Ovary (tissue), 9 donors: Measurements from ENCODE around the gene GRIN3A. TPM values are rescaled to one million over a fixed set of nuclear protein-coding genes. Genes with fewer than 3 reads are reported as not detected.

Experiments
- DNase-seq, 5 donors: peaks; one replicate each; pipeline ENCODE4 v3.0.0-alpha.2; 2019 to 2020
- H3K27ac ChIP-seq, 2 donors: fragments of 200-600 bp; one replicate each; pipeline versions ENCODE4 v1.5.1 to v1.8.0; 2019 to 2022
- H3K27me3 ChIP-seq: fragments of 200-600 bp; one replicate; pipeline ENCODE4 v1.8.0; 2022
- H3K36me3 ChIP-seq: fragments of 200-600 bp; sonication (generic); one replicate; pipeline ENCODE4 v1.5.1; 2019
- H3K4me1 ChIP-seq: one replicate; pipeline ENCODE4 v1.8.1; 2013; ENCODE audit warnings: mild to moderate bottlenecking, moderate library complexity; ENCODE audit not compliant: insufficient read depth
- H3K4me3 ChIP-seq: fragments of 200-600 bp; sonication (generic); one replicate; pipeline ENCODE4 v1.5.1; 2017
- H3K9me3 ChIP-seq, 2 donors: fragments of 200-600 bp in 1 of 2; sonication (generic) in 1 of 2; one replicate each; pipeline versions ENCODE4 v1.5.1 to v1.8.1; 2013 to 2019; ENCODE audit warnings: mild to moderate bottlenecking in 1 of 2, moderate library complexity in 1 of 2
- EP300 ChIP-seq: sonication (generic); formaldehyde crosslinking; IDR thresholded peaks from one replicate; pipeline ENCODE4 v1.6.1; 2017; ENCODE audit warnings: antibody characterized with exemption
- POLR2A ChIP-seq: fragments of 450-650 bp; IDR thresholded peaks from one replicate; pipeline ENCODE4 v1.6.1; 2017; ENCODE audit warnings: antibody characterized with exemption, mild to moderate bottlenecking, moderate library complexity
- WGBS, 3 donors: extraction: QIAGEN DNeasy Blood & Tissue Kit in 1 of 3; methylation state at CpG; one replicate each; pipeline versions ENCODE4 v1.1.5 to v1.1.7; 2013 to 2017; 5-methylcytosine and 5-hydroxymethylcytosine counted together
- intact Hi-C, 4 donors: fragments of 100-400 bp; cut with DNase I; formaldehyde crosslinking; loops; one replicate each; pipeline versions ENCODE4 v1.11.0 to v1.15.1; 2022 to 2023
- polyA plus RNA-seq, 2 donors: library from polyadenylated mRNA; stranded (reverse); fragments of 200-250 nt in 1 of 2; fragments of 350-450 nt in 1 of 2; fragmentation: Illumina TruSeq in 1 of 2; extraction: RNeasy Lipid Tissue Mini Kit (QIAGEN cat#74804) in 1 of 2; gene quantifications; one replicate each; pipeline ENCODE4 v1.2.3, GENCODE V29; 2013 to 2014
- total RNA-seq, 7 donors: library from RNA; depleted of rRNA in 2 of 7; stranded (reverse); fragments of >200 nt in 2 of 7; fragmentation: NEBNext Ultra II Directional in 3 of 7; extraction: Animal tissue kit (Norgen Biotek cat#: 25700) in 3 of 7; gene quantifications; one replicate each; pipeline versions ENCODE4 v1.1.0 to v1.2.4, GENCODE V29; 2016 to 2023
- TF ChIP-seq, protein P1 (sequence below), 3 donors: fragments of 450-650 bp in 2 of 3; fragments of 200-600 bp in 1 of 3; IDR thresholded peaks; one replicate each; pipeline versions ENCODE4 v1.5.1 to v1.8.0; 2016 to 2022; ENCODE audit warnings: antibody characterized with exemption in 3 of 3, mild to moderate bottlenecking in 1 of 3
- donor health status: DM: no; HTN: no; CAD: no; lungs with moderate emphysema.
- donor health status: DM: no; HTN: no; CAD: no.
- donor health status: Bipolar disorder and iron deficiency.
- donor health status: DM: yes; HTN: yes; CAD: no.
- donor health status: DM: no; HTN: no; CAD: no.
- donor health status: DM: yes; HTN: yes; CAD: no.

The GRIN3A gene
- total and polyA plus RNA-seq, 9 donors: 0.02 to 1.00 (median 0.24) TPM

DNA sequence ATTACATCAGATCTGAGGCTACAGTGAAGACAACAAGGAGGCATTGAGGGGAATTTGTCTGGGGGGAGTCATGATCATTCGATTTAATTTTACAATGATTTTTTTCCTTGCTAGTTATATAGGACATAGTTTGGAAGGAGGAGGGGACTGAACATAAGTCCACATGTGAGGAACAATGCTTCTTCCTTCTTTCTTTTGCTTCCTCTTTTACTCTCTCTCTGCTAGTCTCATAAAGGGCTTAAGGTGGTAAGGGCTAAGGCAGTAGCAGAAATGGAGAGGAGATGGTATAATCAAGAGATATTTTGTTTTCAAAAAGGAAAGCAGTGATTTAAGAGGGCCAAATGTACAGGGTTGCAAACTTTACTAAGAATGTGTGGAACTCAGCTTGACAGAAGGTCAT is 64.3 kb downstream of the GRIN3A start:
- H3K27ac ChIP-seq: no peak overlapping the region
- no peaks in the 10 kb centered on the region for H3K36me3 ChIP-seq
- no peaks in the 10 kb centered on the region for H3K27me3 ChIP-seq
- TF ChIP-seq POLR2A: no peak
- TF ChIP-seq, protein P1, sequence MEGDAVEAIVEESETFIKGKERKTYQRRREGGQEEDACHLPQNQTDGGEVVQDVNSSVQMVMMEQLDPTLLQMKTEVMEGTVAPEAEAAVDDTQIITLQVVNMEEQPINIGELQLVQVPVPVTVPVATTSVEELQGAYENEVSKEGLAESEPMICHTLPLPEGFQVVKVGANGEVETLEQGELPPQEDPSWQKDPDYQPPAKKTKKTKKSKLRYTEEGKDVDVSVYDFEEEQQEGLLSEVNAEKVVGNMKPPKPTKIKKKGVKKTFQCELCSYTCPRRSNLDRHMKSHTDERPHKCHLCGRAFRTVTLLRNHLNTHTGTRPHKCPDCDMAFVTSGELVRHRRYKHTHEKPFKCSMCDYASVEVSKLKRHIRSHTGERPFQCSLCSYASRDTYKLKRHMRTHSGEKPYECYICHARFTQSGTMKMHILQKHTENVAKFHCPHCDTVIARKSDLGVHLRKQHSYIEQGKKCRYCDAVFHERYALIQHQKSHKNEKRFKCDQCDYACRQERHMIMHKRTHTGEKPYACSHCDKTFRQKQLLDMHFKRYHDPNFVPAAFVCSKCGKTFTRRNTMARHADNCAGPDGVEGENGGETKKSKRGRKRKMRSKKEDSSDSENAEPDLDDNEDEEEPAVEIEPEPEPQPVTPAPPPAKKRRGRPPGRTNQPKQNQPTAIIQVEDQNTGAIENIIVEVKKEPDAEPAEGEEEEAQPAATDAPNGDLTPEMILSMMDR (IDR thresholded peaks at IDR 0.05): no peak
- no peak for TF ChIP-seq EP300
- no peak for DNase-seq
- H3K4me3 ChIP-seq: no peak overlapping the region
- 69 to 77% (median 77%) methylated on average over 1 of the region's 1 CpG for WGBS, 3 donors
- no peaks in the 10 kb centered on the region for H3K9me3 ChIP-seq
- intact Hi-C loops: no loop called here
- H3K4me1 ChIP-seq: no peaks in the 10 kb centered on the region

DNA sequence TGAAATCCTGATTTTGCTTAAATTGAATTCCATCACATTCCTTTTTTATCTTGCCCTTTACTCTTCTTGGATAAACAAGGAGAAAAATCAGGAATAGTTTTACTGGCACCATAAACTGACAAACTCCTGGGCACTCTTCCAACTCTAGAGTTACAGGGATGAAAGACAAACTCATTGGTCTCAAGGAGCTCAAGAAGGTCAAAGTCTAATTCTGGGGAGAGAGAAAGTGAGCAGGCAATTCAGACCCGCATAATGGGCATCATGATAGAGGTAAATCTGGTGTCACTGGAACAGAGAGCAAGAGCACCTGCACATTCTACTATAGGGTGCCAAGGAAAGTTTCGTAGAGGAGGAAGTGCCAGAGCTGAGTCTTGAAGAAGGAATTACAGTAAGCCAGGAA is 64.8 kb downstream of the GRIN3A start:
- H3K9me3 ChIP-seq: no peaks in the 10 kb centered on the region
- no peaks in the 10 kb centered on the region for H3K36me3 ChIP-seq
- no peak overlapping the region for H3K27ac ChIP-seq
- DNase-seq: no peak
- intact Hi-C loops: no loop called here
- no peak for TF ChIP-seq EP300
- TF ChIP-seq, protein P1 (IDR thresholded peaks at IDR 0.05): no peak
- TF ChIP-seq POLR2A: no peak
- no peaks in the 10 kb centered on the region for H3K4me1 ChIP-seq
- no peak overlapping the region for H3K4me3 ChIP-seq
- H3K27me3 ChIP-seq: no peaks in the 10 kb centered on the region
- 72 to 74% (median 74%) methylated on average over 2 of the region's 2 CpGs for WGBS, 3 donors

GRCh38 chr9:101671567-101671966 is 66.9 kb downstream of the GRIN3A start:
- H3K27ac ChIP-seq: no peak overlapping the region
- TF ChIP-seq, protein P1 (IDR thresholded peaks at IDR 0.05): no peak
- TF ChIP-seq POLR2A: no peak
- no peak for TF ChIP-seq EP300
- no peaks in the 10 kb centered on the region for H3K9me3 ChIP-seq
- H3K27me3 ChIP-seq: no peaks in the 10 kb centered on the region
- DNase-seq: no peak
- H3K4me1 ChIP-seq: no peaks in the 10 kb centered on the region
- H3K36me3 ChIP-seq: no peaks in the 10 kb centered on the region
- WGBS, 3 donors: 9 to 17% (median 14%) methylated on average over 1 of the region's 1 CpG
- H3K4me3 ChIP-seq: no peak overlapping the region
- intact Hi-C loops: no loop called here

DNA sequence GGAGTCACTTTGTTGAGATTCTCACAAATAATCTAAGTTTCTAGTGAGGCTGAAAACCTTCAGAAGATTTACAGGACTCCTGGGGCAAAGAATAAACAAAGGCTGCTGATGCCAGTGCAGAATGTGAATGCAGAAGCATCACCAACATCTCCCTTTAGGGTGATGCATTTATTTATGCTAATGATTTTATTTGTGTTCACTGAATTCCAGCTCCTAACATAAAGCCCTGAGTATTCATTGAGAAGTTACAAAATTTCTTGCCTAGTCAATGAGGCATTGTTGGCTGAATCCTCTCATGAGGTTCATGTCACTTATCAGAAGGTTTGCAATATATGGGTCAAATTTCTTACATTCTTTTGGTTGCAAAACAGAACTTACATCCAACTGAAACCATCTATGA is 70.0 kb downstream of the GRIN3A start:
- no peaks in the 10 kb centered on the region for H3K36me3 ChIP-seq
- no peaks in the 10 kb centered on the region for H3K27me3 ChIP-seq
- H3K4me3 ChIP-seq: no peak overlapping the region
- no peaks in the 10 kb centered on the region for H3K9me3 ChIP-seq
- intact Hi-C loops: no loop called here
- DNase-seq: no peak
- H3K4me1 ChIP-seq: no peaks in the 10 kb centered on the region
- H3K27ac ChIP-seq: no peak overlapping the region
- TF ChIP-seq EP300 (no peak), POLR2A (no peak)
- TF ChIP-seq, protein P1 (IDR thresholded peaks at IDR 0.05): no peak

- no peaks in the 10 kb centered on the region for H3K36me3 ChIP-seq
- WGBS, 3 donors: 38 to 52% (median 49%) methylated on average over 2 of the region's 2 CpGs
- TF ChIP-seq, protein P1 (IDR thresholded peaks at IDR 0.05): no peak
- TF ChIP-seq POLR2A: no peak
- TF ChIP-seq EP300: no peak
- H3K4me3 ChIP-seq: no peak overlapping the region
- H3K4me1 ChIP-seq: no peaks in the 10 kb centered on the region
- no peak overlapping the region for H3K27ac ChIP-seq
- DNase-seq: no peak
- no peaks in the 10 kb centered on the region for H3K9me3 ChIP-seq
- intact Hi-C loops: no loop called here
- no peaks in the 10 kb centered on the region for H3K27me3 ChIP-seq
These were observed 74.0 kb downstream of the GRIN3A start for GRCh38 chr9:101664453-101664852.
